ENCODE measurements around the gene PRDM16. TPM values are rescaled to one million over a fixed set of nuclear protein-coding genes. Genes with fewer than 3 reads are reported as not detected.

PRDM16 gene
- total and polyA plus RNA-seq, 2 of the 8 experiments (the other 6 are each of a cell fraction or from before 2014, with no cell fraction given) = 0.39 to 0.43 TPM

GRCh38 chr1:3049164-3049563 lies 19.8 kb upstream of the PRDM16 start:
- DNase-seq (ENCODE audit: low read depth in 1 of 2, low spot score in 2 of 2) = no peak

More at GRCh38 chr1:3049164-3049563, 19.8 kb upstream of the PRDM16 start:
- no peak overlapping the region for H3K4me2 ChIP-seq (ENCODE audit: insufficient read depth in 1 of 2, low read depth in 2 of 2, low read length in 2 of 2)
- H3K23ac ChIP-seq (ENCODE audit: insufficient read length) = no peak overlapping the region
- 78% methylated on average over 7 of the region's 7 CpGs; no CpG with 5 or more reads in 1 of the 2 experiments for WGBS, 2 experiments (ENCODE audit: extremely low coverage in 1 of 2, insufficient coverage in 1 of 2, insufficient read length in 1 of 2, insufficient replicate concordance in 2 of 2, low coverage in 1 of 2, low lambda C conversion rate in 2 of 2, missing lambda C conversion rate in 1 of 2)
- H4K8ac ChIP-seq (ENCODE audit: extremely low read depth, insufficient read depth, low read length) = no peak overlapping the region
- no peak for FAIRE-seq
- H3K18ac ChIP-seq (ENCODE audit: extremely low read depth, low read length) = no peak overlapping the region
- no peak overlapping the region for H4K5ac ChIP-seq (ENCODE audit: insufficient read length, low read depth, low read length)
- H3K14ac ChIP-seq (ENCODE audit: insufficient read length) = no peak overlapping the region
- no peak overlapping the region for H3K4ac ChIP-seq (replicated peaks; ENCODE audit: insufficient read length, low read depth, low read length)
- peaks cover 14% of the 10 kb centered on the region; the same call in 1 of the 2 replicates for H3K23me2 ChIP-seq (ENCODE audit: low read depth, low read length)
- no peak overlapping the region for H3K27ac ChIP-seq (ENCODE audit: low read depth, low read length)
- no peak overlapping the region for H3K9ac ChIP-seq (replicated peaks in 1 of 4; ENCODE audit: extremely low read depth in 1 of 4, low read depth in 3 of 4, low read length in 3 of 4)
- H2BK15ac ChIP-seq (ENCODE audit: low read length) = no peak overlapping the region
- H3K4me1 ChIP-seq (replicated peaks in 1 of 4; ENCODE audit: control insufficient read depth in 3 of 4, insufficient read depth in 4 of 4, low read length in 3 of 4) = no peaks in the 10 kb centered on the region
- no peak overlapping the region for H3K56ac ChIP-seq (replicated peaks; ENCODE audit: insufficient read length, low read depth, low read length)
- no peak overlapping the region for H2BK5ac ChIP-seq (ENCODE audit: low read depth, low read length)
- H3K79me1 ChIP-seq (ENCODE audit: low read depth, low read length) = no peaks in the 10 kb centered on the region
- no peak overlapping the region for H2AFZ ChIP-seq (ENCODE audit: low read length)
- H4K20me1 ChIP-seq (replicated peaks in 1 of 2; ENCODE audit: control insufficient read depth in 1 of 2, insufficient read depth in 2 of 2, low read length in 2 of 2) = peaks cover 0 to 6% of the 10 kb centered on the region in 2 experiments
- no peak overlapping the region for H4K91ac ChIP-seq (replicated peaks; ENCODE audit: insufficient read length, low read length)
- no peak overlapping the region for H2AK5ac ChIP-seq (ENCODE audit: low read depth, low read length)
- H2BK20ac ChIP-seq (ENCODE audit: low read length) = no peak overlapping the region
- no peak overlapping the region for H2BK120ac ChIP-seq (replicated peaks; ENCODE audit: low read depth, low read length)
- POLR2A ChIA-PET (ENCODE audit: partially characterized antibody) = no interaction called here
- no peaks in the 10 kb centered on the region for H3K27me3 ChIP-seq (replicated peaks in 1 of 4; ENCODE audit: control insufficient read depth in 3 of 4, extremely low read depth in 1 of 4, insufficient read depth in 3 of 4, low read length in 3 of 4)
- peaks cover 38 to 67% of the 10 kb centered on the region in 2 experiments for H3K9me3 ChIP-seq (ENCODE audit: insufficient read depth in 2 of 2, low read depth in 1 of 2, low read length in 1 of 2)
- CTCF ChIA-PET (ENCODE audit: partially characterized antibody) = no interaction called here
- H3K4me3 ChIP-seq (ENCODE audit: extremely low read depth in 1 of 4, insufficient read depth in 2 of 4, low read depth in 3 of 4, low read length in 4 of 4) = no peak overlapping the region
- H3K79me2 ChIP-seq (ENCODE audit: control insufficient read depth in 1 of 2, insufficient read depth in 2 of 2, low read length in 2 of 2) = no peaks in the 10 kb centered on the region
- TF ChIP-seq CEBPB (IDR thresholded peaks at IDR 0.05; ENCODE audit: low read depth, low read length) (no peak), KDM1A (IDR thresholded peaks at IDR 0.05; ENCODE audit: borderline replicate concordance, low read length) (no peak), TBP (IDR thresholded peaks at IDR 0.05; ENCODE audit: low read depth, low read length) (no peak), CBX8 (IDR thresholded peaks at IDR 0.05; ENCODE audit: borderline replicate concordance, low read depth, low read length) (no peak), JUN (IDR thresholded peaks at IDR 0.05; ENCODE audit: low read depth, low read length) (no peak)
- H3K36me3 ChIP-seq (ENCODE audit: control insufficient read depth in 2 of 4, insufficient read depth in 4 of 4, low read length in 3 of 4) = no peaks in the 10 kb centered on the region
- no peak overlapping the region for H2BK12ac ChIP-seq (ENCODE audit: low read depth, low read length)

All from H1 (cell line).